H9 (cell line): Measurements from ENCODE around the gene SETD1A. TPM values are rescaled to one million over a fixed set of nuclear protein-coding genes. Genes with fewer than 3 reads are reported as not detected.

Experiments
- DNase-seq: peaks from one replicate; pipeline ENCODE4 v3.0.0-alpha.2; 2017
- H2AFZ ChIP-seq: one replicate; pipeline ENCODE4 v1.6.1; 2013; ENCODE audit warnings: mild to moderate bottlenecking, low read length, control low read depth, moderate library complexity
- H2AK5ac ChIP-seq: 2 replicates; pipeline ENCODE4 v1.6.1; 2013; ENCODE audit warnings: low read length, control low read depth, mixed read lengths; ENCODE audit not compliant: insufficient read length
- H2BK120ac ChIP-seq: one replicate; pipeline ENCODE4 v1.6.1; 2013; ENCODE audit warnings: low read depth, mild to moderate bottlenecking, low read length, control low read depth, inconsistent platforms; ENCODE audit not compliant: poor library complexity, severe bottlenecking
- H2BK12ac ChIP-seq: 2 replicates; pipeline ENCODE4 v1.6.1; 2013; ENCODE audit warnings: low read length, control low read depth, mixed read lengths, low read depth; ENCODE audit not compliant: insufficient read length
- H2BK15ac ChIP-seq: 2 replicates; pipeline ENCODE4 v1.6.1; 2013; ENCODE audit warnings: low read depth, low read length, control low read depth
- H2BK20ac ChIP-seq: one replicate; pipeline ENCODE4 v1.6.1; 2013; ENCODE audit warnings: low read depth, mild to moderate bottlenecking, low read length, control low read depth, inconsistent platforms; ENCODE audit not compliant: poor library complexity, severe bottlenecking
- H2BK5ac ChIP-seq: 2 replicates; pipeline ENCODE4 v1.6.1; 2013; ENCODE audit warnings: low read length, control low read depth, mixed read lengths; ENCODE audit not compliant: insufficient read length
- H3K14ac ChIP-seq: 2 replicates; pipeline ENCODE4 v1.6.1; 2013; ENCODE audit warnings: low read length, control low read depth; ENCODE audit not compliant: insufficient read depth
- H3K18ac ChIP-seq: 2 replicates; pipeline ENCODE4 v1.6.1; 2013; ENCODE audit warnings: low read depth, mild to moderate bottlenecking, mixed read lengths, low read length, control low read depth; ENCODE audit not compliant: insufficient read length
- H3K23ac ChIP-seq: 2 replicates; pipeline ENCODE4 v1.6.1; 2013; ENCODE audit warnings: low read length, control low read depth, mixed read lengths, low read depth; ENCODE audit not compliant: insufficient read length
- H3K23me2 ChIP-seq: 2 replicates; pipeline ENCODE4 v1.6.1; 2013; ENCODE audit warnings: low read depth, mild to moderate bottlenecking, mixed read lengths, low read length, control low read depth; ENCODE audit not compliant: insufficient read length, poor library complexity, severe bottlenecking
- H3K27ac ChIP-seq: 2 replicates; pipeline ENCODE4 v1.5.1; 2013; ENCODE audit warnings: low read length, control low read depth, mixed read lengths, low read depth; ENCODE audit not compliant: insufficient read length
- H3K27me3 ChIP-seq: 2 replicates; pipeline ENCODE4 v1.6.1; 2013; ENCODE audit warnings: low read length, control low read depth, inconsistent platforms; ENCODE audit not compliant: insufficient read depth
- H3K4ac ChIP-seq: 2 replicates; pipeline ENCODE4 v1.6.1; 2013; ENCODE audit warnings: low read depth, mild to moderate bottlenecking, control low read depth, inconsistent platforms, low read length, moderate library complexity
- H3K4me1 ChIP-seq: 2 replicates; pipeline ENCODE4 v1.6.1; 2013; ENCODE audit warnings: low read length, control low read depth, inconsistent platforms; ENCODE audit not compliant: insufficient read depth
- H3K4me2 ChIP-seq: 2 replicates; pipeline ENCODE4 v1.6.1; 2013; ENCODE audit warnings: low read length, control low read depth, mixed read lengths; ENCODE audit not compliant: insufficient read length, insufficient read depth
- H3K56ac ChIP-seq: 2 replicates; pipeline ENCODE4 v1.6.1; 2013; ENCODE audit warnings: low read depth, mild to moderate bottlenecking, mixed read lengths, low read length, control low read depth; ENCODE audit not compliant: insufficient read length
- H3K79me1 ChIP-seq: 2 replicates; pipeline ENCODE4 v1.6.1; 2013; ENCODE audit warnings: low read depth, mild to moderate bottlenecking, moderate library complexity, low read length, control low read depth, inconsistent platforms; ENCODE audit not compliant: insufficient read depth, poor library complexity, severe bottlenecking
- H3K79me2 ChIP-seq: 2 replicates; pipeline ENCODE4 v1.6.1; 2013; ENCODE audit warnings: low read length, control low read depth, inconsistent platforms; ENCODE audit not compliant: insufficient read depth
- H3K9ac ChIP-seq: 2 replicates; pipeline ENCODE4 v1.6.1; 2013; ENCODE audit warnings: low read length, control low read depth, mixed read lengths; ENCODE audit not compliant: insufficient read length; ENCODE audit errors: extremely low read depth
- H3K9me3 ChIP-seq: one replicate; pipeline ENCODE4 v1.6.1; 2013; ENCODE audit warnings: low read depth, low read length, inconsistent platforms; ENCODE audit not compliant: control insufficient read depth
- H3T11ph ChIP-seq: one replicate; pipeline ENCODE4 v1.6.1; 2013; ENCODE audit warnings: mild to moderate bottlenecking, low read length, control low read depth, inconsistent platforms
- H4K20me1 ChIP-seq: one replicate; pipeline ENCODE4 v1.6.1; 2013; ENCODE audit not compliant: control insufficient read depth, insufficient read length, insufficient read depth
- H4K5ac ChIP-seq: 2 replicates; pipeline ENCODE4 v1.6.1; 2013; ENCODE audit warnings: low read depth, mild to moderate bottlenecking, mixed read lengths, low read length, control low read depth; ENCODE audit not compliant: insufficient read length
- H4K8ac ChIP-seq: replicated peaks from 2 replicates; pipeline ENCODE4 v1.6.1; 2013; ENCODE audit warnings: low read length, control low read depth, mixed read lengths, low read depth; ENCODE audit not compliant: insufficient read length
- H4K91ac ChIP-seq: 2 replicates; pipeline ENCODE4 v1.6.1; 2013; ENCODE audit warnings: low read depth, mild to moderate bottlenecking, moderate library complexity, mixed read lengths, low read length, control low read depth; ENCODE audit not compliant: insufficient read length
- H3K27ac Mint-ChIP-seq, 3 experiments: 2 replicates in 2 of 3; 3 replicates in 1 of 3; pipeline ENCODE4 v1.8.0; 2020 to 2021; ENCODE audit warnings: mixed read lengths in 3 of 3, mild to moderate bottlenecking in 1 of 3, moderate library complexity in 1 of 3
- H3K27me3 Mint-ChIP-seq: 2 replicates; pipeline ENCODE4 v1.8.0; 2021; ENCODE audit warnings: low read depth, mild to moderate bottlenecking, moderate library complexity, mixed read lengths
- H3K36me3 Mint-ChIP-seq, 3 experiments: 2 replicates in 2 of 3; 3 replicates in 1 of 3; pipeline ENCODE4 v1.8.0; 2020 to 2021; ENCODE audit warnings: low read depth in 3 of 3, mixed read lengths in 3 of 3; ENCODE audit not compliant: insufficient read depth in 1 of 3
- H3K4me1 Mint-ChIP-seq, 2 experiments: 2 replicates each; pipeline ENCODE4 v1.8.0; 2020; ENCODE audit warnings: mixed read lengths in 2 of 2
- H3K4me3 Mint-ChIP-seq, 2 experiments: 2 replicates in 1 of 2; 3 replicates in 1 of 2; pipeline ENCODE4 v1.8.0; 2020 to 2021; ENCODE audit warnings: mild to moderate bottlenecking in 2 of 2, mixed read lengths in 2 of 2, moderate library complexity in 1 of 2
- H3K9me3 Mint-ChIP-seq, 2 experiments: 2 replicates in 1 of 2; 3 replicates in 1 of 2; pipeline ENCODE4 v1.8.0; 2020; ENCODE audit warnings: mild to moderate bottlenecking in 2 of 2, mixed read lengths in 2 of 2, moderate library complexity in 1 of 2
- WGBS: extraction: QIAGEN DNeasy Blood & Tissue Kit; methylation state at CpG from one replicate; pipeline ENCODE4 v1.1.7; 2013; ENCODE audit warnings: missing lambda C conversion rate, low lambda C conversion rate, mixed read lengths; ENCODE audit not compliant: insufficient read length; ENCODE audit errors: extremely low coverage; 5-methylcytosine and 5-hydroxymethylcytosine counted together
- total RNA-seq: library from RNA; stranded (reverse); gene quantifications from 2 replicates; pipeline ENCODE4 v1.2.1, GENCODE V29; 2021
- TF ChIP-seq, protein P1 (sequence below): fragments of 200-600 bp; sonication (generic); conservative IDR thresholded peaks from 3 replicates; pipeline ENCODE4 v1.8.0; 2021; ENCODE audit warnings: antibody characterized with exemption, mild to moderate bottlenecking

Gene SETD1A
- total RNA-seq, 1 experiment from 2014 or later = 36.9 TPM

DNA sequence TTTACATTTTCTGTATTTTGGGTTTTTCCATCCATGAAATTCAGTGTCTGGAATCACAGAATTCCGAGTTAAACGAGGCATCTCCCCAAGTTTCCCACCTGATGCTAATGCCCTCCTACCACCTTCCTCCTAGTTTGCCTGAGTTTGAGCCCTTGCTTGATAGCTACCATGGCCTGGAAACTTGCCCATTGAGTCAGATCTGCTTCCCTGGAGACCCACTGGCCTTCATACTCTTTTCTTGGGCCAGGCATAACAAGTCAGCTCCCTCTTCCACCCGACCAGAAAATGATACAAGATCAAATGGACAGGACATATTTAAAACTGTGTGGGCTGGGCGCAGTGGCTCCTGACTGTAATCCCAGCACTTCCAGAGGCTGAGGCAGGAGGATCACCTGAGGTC, 10.2 kb downstream of the SETD1A start:
- Histone ChIP-seq H4K8ac (no peak overlapping the region), H2AK5ac (no peak overlapping the region), H3K27me3 (no peaks in the 10 kb centered on the region), H2BK15ac (no peak overlapping the region), H3K18ac (no peak overlapping the region), H3T11ph (no peak overlapping the region), H3K79me2 (no peaks in the 10 kb centered on the region), H3K4me1 (no peaks in the 10 kb centered on the region), H3K79me1 (no peaks in the 10 kb centered on the region), H3K14ac (no peak overlapping the region), H2BK120ac (no peak overlapping the region), H4K5ac (no peak overlapping the region), H3K9ac (no peak overlapping the region), H3K23me2 (no peaks in the 10 kb centered on the region), H3K56ac (no peak overlapping the region), H3K23ac (no peak overlapping the region), H4K20me1 (peaks cover 1% of the 10 kb centered on the region), H2AFZ (no peak overlapping the region), H2BK5ac (no peak overlapping the region), H4K91ac (no peak overlapping the region), H2BK20ac (no peak overlapping the region), H3K27ac (no peak overlapping the region), H3K4ac (no peak overlapping the region), H3K9me3 (no peaks in the 10 kb centered on the region), H3K4me2 (no peak overlapping the region), H2BK12ac (no peak overlapping the region)
- TF ChIP-seq, protein P1, sequence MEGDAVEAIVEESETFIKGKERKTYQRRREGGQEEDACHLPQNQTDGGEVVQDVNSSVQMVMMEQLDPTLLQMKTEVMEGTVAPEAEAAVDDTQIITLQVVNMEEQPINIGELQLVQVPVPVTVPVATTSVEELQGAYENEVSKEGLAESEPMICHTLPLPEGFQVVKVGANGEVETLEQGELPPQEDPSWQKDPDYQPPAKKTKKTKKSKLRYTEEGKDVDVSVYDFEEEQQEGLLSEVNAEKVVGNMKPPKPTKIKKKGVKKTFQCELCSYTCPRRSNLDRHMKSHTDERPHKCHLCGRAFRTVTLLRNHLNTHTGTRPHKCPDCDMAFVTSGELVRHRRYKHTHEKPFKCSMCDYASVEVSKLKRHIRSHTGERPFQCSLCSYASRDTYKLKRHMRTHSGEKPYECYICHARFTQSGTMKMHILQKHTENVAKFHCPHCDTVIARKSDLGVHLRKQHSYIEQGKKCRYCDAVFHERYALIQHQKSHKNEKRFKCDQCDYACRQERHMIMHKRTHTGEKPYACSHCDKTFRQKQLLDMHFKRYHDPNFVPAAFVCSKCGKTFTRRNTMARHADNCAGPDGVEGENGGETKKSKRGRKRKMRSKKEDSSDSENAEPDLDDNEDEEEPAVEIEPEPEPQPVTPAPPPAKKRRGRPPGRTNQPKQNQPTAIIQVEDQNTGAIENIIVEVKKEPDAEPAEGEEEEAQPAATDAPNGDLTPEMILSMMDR = no peak
- no peak for DNase-seq
- H3K4me3 Mint-ChIP-seq = no peak overlapping the region
- H3K9me3 Mint-ChIP-seq = no peaks in the 10 kb centered on the region
- H3K36me3 Mint-ChIP-seq = peaks cover 60 to 89% (median 85%) of the 10 kb centered on the region in 3 experiments
- whole genome bisulfite sequencing = no CpG with 5 or more reads among the region's 4 CpGs
- no peaks in the 10 kb centered on the region; the same call in 1 of the 2 replicates for H3K27me3 Mint-ChIP-seq
- H3K27ac Mint-ChIP-seq = no peak overlapping the region
- no peaks in the 10 kb centered on the region; a peak in 1 of 4 replicates for H3K4me1 Mint-ChIP-seq
